ENCODE data around the gene NELL1. TPM values are rescaled to one million over a fixed set of nuclear protein-coding genes. Genes with fewer than 3 reads are reported as not detected.

NELL1 gene
- not detected in 2 replicates for total RNA-seq

GRCh38 chr11:20668844-20669819 is at the start of gene NELL1:
NELL1 (plus strand) TSS chr11:20669586.

Other genes starting within 250 kb of the NELL1 start
- not detected in 2 replicates for gene SLC6A5, start 70.0 kb upstream of the NELL1 start, total RNA-seq